GM21447 (cell line): Measurements from ENCODE around the gene HSPB8.

Source experiments
- ATAC-seq: cut with Tn5 transposase; IDR thresholded peaks from one replicate; pipeline ENCODE4 v1.9.1; 2021; ENCODE audit not compliant: unreplicated experiment

The HSPB8 gene, protein sequence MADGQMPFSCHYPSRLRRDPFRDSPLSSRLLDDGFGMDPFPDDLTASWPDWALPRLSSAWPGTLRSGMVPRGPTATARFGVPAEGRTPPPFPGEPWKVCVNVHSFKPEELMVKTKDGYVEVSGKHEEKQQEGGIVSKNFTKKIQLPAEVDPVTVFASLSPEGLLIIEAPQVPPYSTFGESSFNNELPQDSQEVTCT

GRCh38 chr12:119178544-119179334, at the start of gene HSPB8:
Gene HSPB8 (plus strand): TSS chr12:119178931. CDS start chr12:119179313, 382 bp downstream.
- ATAC-seq = no peak

DNA sequence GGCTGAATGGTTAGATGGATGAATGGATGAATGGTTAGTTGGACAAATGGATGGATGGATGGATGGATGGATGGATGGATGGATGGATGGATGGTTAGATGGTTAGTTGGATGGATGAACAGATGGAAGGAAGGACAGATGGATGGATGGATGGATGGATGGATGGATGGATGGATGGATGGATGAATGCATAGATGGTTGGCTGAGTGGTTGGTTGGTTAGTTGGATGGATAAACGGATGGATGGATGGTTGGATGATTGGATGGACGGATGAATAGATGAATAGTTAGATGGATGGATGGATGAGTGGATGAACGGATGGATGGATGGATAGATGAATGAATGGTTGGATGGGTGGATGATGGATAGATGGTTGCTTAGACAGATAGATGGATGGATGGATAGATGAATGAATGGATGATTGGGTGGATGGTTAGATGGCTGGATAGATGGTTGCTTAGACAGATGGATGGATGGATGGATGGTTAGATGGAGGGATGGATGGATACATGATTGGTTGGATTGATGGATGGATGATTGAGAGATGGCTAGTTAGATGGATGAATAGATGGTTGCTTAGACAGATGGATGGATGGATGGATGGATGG, 48.8 kb upstream of the HSPB8 start:
- ATAC-seq = no peak

- ATAC-seq = no peak
Observed at GRCh38 chr12:119130523-119130922, 48.2 kb upstream of the HSPB8 start.

- no peak for ATAC-seq
Observed at GRCh38 chr12:119134284-119135072, 44.3 kb upstream of the HSPB8 start.

DNA sequence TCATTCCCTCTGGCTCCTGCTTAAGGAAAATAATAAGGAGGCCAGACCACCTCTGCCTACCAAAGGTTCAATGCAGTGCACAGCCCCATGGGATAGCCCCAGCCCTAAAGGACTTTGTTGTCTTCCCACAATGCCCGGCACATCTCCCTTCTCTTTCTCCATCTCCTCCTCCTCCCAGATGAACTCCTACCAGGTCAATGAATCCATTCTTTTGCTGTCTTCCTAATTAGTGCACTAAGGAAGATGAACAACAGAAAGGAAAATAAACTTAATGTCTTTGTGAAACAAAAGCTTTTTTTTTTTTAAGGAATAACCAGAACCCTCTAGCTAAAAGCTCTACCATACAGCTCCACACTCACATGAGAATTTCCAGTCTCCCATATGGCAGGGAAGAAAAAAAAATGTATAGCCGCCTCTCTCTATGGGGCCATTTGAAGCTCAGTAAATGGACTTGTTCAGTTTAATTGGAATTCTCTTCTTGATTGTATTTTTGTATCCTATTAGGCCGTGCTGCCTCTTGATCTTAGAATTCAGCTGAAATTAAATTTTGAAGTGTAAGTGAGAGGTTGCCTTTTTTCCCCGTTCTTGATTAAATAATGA, 41.8 kb upstream of the HSPB8 start:
- ATAC-seq = no peak

DNA sequence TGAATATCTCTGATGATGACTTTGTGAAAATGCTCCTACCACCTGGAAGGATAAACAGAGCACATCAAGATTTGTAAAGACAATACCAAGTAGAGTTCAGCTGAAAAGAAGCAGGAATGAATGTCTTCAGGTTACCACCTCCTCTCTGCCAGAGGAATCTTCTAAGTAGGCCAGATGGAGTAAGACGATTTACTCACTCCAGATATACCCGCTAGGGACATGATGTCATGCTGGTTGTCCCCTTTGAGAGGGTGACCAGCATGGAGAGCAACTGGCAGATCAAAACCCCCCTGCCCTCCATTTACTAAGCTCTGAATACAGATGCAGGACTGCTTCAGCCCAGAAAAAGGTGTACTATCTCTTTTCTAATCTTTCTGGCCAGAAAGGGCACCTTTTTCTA, 39.3 kb upstream of the HSPB8 start:
- no peak for ATAC-seq

DNA sequence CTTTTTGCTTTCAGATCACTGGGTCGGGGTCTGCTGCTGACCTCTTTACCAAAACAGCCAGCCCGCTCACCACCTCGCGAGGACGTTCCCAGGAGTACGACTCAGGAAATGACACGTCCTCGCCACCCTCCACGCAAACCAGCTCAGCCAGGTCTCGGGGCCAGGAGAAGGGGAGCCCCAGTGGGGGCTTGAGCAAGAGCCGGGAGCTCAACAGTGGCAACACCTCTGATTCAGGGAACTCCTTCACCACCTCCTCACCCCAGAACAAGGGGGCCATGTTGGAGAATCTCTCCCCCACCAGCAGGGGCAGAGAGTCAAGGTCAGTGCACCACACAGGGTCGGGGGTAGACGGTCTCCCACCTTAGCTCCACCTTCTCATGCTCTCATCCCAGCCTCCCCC, 33.4 kb upstream of the HSPB8 start:
- no peak for ATAC-seq

- no peak for ATAC-seq
Observed at GRCh38 chr12:119147847-119148448, 30.8 kb upstream of the HSPB8 start.

DNA sequence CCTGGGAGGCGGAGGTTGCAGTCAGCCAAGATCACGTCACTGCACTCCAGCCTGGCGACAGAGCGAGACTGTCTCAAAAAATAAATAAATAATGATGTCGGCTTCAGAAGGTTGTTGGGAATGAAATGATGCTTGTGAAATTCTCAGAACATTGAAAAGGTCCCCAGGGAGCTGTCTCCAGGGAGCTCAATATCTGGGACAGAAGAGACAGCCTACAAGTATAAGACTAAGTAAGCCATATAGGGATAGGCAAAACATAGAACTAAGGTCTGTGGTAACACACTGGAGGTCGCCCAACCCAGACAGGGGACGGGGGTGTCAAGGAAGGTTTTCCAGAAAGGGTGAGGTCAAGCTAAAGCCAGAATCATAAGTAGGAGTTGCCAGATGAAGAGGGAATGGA, 29.5 kb upstream of the HSPB8 start:
- ATAC-seq = no peak

DNA sequence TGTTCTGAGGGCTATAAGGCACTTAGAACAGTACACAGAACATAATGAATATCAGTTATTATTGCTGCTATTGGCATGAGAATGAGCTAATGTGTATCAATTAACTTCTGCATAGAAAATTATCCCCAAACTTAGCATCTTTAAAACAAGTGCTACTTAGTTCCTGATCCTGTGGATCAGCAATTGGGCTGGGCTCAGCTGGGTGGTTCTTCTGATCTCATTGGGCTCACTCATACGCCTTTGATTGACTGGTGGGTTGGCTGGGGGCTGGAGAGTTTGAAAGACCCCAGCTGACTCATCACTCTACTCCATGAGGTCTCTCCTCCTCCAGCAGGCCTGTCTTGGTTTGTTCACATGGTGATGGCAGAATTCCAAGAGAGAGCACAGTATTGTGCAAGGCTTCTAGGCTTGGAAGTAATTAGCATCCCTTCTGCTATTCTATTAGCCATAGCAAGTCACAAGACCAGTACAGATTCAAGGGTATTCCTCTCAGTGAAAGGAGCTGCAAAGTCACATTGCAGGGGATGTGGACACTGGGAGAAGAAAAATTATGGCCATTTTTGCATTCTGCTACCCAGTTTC, 27.2 kb upstream of the HSPB8 start:
- no peak for ATAC-seq

DNA sequence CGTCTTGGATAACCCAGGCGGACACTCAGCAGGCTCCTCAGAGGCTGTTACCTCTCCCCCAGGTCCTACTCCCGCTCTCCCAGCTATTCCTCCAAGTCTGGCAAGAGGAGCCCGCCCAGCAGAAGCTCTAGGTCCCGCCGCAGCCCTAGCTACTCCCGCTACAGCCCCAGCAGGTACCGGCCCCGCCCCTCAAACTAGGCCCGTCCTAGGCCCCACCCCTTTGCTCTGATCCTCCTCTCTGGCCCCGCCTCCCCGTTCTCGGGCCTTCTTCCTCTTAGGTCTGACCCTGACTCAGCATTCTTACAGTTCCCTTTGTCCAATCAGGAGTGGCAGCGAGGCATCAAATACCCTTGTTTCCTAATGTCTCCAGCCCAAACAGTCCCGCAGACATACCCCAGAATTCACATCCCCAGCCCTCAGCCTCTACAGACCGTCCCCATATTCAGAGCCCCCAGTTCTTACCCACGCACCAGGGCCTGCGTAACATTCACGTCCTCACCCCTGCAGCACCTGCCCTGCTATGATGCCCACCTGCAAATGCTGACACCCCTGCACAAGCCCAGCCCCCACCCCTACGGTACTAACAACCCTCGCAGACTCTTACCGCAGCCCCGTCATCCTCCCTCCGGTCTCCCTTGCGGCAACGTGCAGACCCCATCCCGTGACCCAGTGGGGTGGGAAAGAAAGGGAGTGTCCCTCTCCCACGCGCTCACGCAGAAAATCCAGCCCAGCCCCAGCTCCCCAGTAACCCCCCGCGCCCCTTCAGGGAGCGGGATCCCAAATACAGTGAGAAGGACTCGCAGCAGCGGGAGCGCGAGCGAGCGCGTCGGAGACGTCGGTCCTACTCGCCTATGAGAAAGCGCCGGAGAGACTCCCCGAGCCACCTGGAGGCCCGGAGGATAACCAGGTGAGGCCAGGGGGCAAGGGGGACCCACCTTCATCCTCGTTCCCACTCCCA, 25.0 kb upstream of the HSPB8 start:
- ATAC-seq = no peak

GRCh38 chr12:119154435-119154818, 24.3 kb upstream of the HSPB8 start:
- no peak for ATAC-seq

- ATAC-seq = no peak
Observed at GRCh38 chr12:119156401-119157044, 22.2 kb upstream of the HSPB8 start.

DNA sequence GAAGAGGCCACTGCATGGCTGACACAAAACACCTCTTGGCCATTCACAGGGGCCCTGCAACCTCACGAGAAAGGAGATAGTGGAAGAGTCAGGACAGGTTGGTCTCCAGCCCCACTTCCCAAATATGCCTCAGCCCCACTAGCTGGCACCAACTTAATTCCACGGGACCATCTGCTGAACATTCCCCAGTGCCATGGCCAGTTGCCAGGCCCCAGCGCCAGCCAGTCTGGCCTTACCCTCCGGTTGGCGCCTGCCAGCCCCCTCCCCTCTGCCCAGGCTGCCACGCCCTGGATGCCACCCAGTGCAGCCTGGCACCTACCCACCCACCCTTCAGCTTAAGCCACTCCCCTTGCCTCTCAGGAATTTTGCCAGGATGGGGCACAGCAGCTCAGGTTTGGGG, 21.2 kb upstream of the HSPB8 start:
- no peak for ATAC-seq

- no peak for ATAC-seq
Observed at GRCh38 chr12:119157978-119158377, 20.8 kb upstream of the HSPB8 start.

GRCh38 chr12:119158402-119158801, 20.3 kb upstream of the HSPB8 start:
- ATAC-seq = no peak

GRCh38 chr12:119159844-119160243, 18.9 kb upstream of the HSPB8 start:
- no peak for ATAC-seq

- ATAC-seq = no peak
Observed at GRCh38 chr12:119167902-119168301, 10.8 kb upstream of the HSPB8 start.

- no peak for ATAC-seq
Observed at GRCh38 chr12:119168721-119169120, 10.0 kb upstream of the HSPB8 start.
